ENCODE measurements around the gene FMO2. TPM values are rescaled to one million over a fixed set of nuclear protein-coding genes. Genes with fewer than 3 reads are reported as not detected.

The FMO2 gene, protein sequence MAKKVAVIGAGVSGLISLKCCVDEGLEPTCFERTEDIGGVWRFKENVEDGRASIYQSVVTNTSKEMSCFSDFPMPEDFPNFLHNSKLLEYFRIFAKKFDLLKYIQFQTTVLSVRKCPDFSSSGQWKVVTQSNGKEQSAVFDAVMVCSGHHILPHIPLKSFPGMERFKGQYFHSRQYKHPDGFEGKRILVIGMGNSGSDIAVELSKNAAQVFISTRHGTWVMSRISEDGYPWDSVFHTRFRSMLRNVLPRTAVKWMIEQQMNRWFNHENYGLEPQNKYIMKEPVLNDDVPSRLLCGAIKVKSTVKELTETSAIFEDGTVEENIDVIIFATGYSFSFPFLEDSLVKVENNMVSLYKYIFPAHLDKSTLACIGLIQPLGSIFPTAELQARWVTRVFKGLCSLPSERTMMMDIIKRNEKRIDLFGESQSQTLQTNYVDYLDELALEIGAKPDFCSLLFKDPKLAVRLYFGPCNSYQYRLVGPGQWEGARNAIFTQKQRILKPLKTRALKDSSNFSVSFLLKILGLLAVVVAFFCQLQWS
- 0.03 TPM for polyA plus RNA-seq (2013, experiment 1 of 2)
- 0.04 TPM for polyA plus RNA-seq (2013, experiment 2 of 2)

DNA sequence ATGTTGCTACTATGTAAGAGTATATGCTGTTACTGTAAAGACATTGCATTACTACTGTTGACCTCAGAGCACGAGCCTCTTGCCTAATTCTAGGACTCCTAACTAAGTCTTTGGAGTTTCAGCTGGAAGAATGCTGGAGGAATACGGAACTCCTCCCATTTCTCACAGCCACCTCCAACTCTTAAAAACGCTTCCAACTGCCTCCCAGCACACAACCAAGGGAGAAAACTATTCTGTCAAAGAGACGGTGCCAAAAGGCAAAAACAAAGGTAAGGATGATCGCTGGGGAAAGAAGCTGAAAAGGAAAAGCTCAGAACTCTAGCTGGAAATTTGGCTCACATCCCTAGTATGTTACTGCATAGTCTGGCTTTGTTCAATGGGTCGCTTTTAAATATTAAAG, at the start of gene FMO2:
TSS of gene FMO2 (plus strand) at position 210 of the 400 bp plus-strand sequence. CDS start 414 bp downstream, outside the sequence.
- H3K79me1 ChIP-seq (replicated peaks; ENCODE audit: low read length, poor library complexity, severe bottlenecking), result no peaks in the 10 kb centered on the region
- no peaks in the 10 kb centered on the region for H3K9me3 ChIP-seq (ENCODE audit: control insufficient read depth, low read length)
- peak within 1 kb of the TSS in 1 of 2 experiments; percentile 65 for H3K4me3 ChIP-seq (ENCODE audit: insufficient read depth in 1 of 2, low read depth in 1 of 2, low read length in 2 of 2)
- no peak for DNase-seq
- no peak within 1 kb of the TSS for H3K14ac ChIP-seq (ENCODE audit: low read length in 2 of 2)
- H2AK5ac ChIP-seq (ENCODE audit: low read length, severe bottlenecking), result no peak within 1 kb of the TSS
- no peak within 1 kb of the TSS for H3K27ac ChIP-seq (ENCODE audit: low read length, poor library complexity, severe bottlenecking)
- H3K9ac ChIP-seq (ENCODE audit: low read length), result no peak within 1 kb of the TSS
- no peak within 1 kb of the TSS for H3K18ac ChIP-seq (ENCODE audit: low read depth in 1 of 2, low read length in 2 of 2)
- no peak within 1 kb of the TSS for H2BK15ac ChIP-seq (ENCODE audit: low read depth, poor library complexity, severe bottlenecking)
- H3K4ac ChIP-seq (ENCODE audit: low read depth in 1 of 2, low read length in 2 of 2), result no peak within 1 kb of the TSS
- no peak within 1 kb of the TSS for H2BK12ac ChIP-seq (ENCODE audit: low read length in 2 of 2)
- H2BK5ac ChIP-seq (ENCODE audit: low read depth, low read length, poor library complexity, severe bottlenecking), result no peak within 1 kb of the TSS
- H3K23ac ChIP-seq (ENCODE audit: low read length in 2 of 2), result no peak within 1 kb of the TSS
- H4K8ac ChIP-seq (ENCODE audit: low read length), result no peak within 1 kb of the TSS
- no peak within 1 kb of the TSS for H2AFZ ChIP-seq (ENCODE audit: low read depth, low read length)
- H3K27me3 ChIP-seq (ENCODE audit: control insufficient read depth in 1 of 2, insufficient read depth in 1 of 2, low read length in 2 of 2), result no peaks in the 10 kb centered on the region
- no peaks in the 10 kb centered on the region for H3K36me3 ChIP-seq (ENCODE audit: control insufficient read depth in 1 of 2, insufficient read depth in 2 of 2, low read depth in 1 of 2, low read length in 2 of 2)
- WGBS, result 88% methylated on average over 4 of the region's 6 CpGs
- H3K4me2 ChIP-seq (ENCODE audit: low read length, poor library complexity, severe bottlenecking), result no peak within 1 kb of the TSS
- H4K91ac ChIP-seq (ENCODE audit: low read length), result no peak within 1 kb of the TSS
- no peaks in the 10 kb centered on the region for H3K4me1 ChIP-seq (ENCODE audit: control insufficient read depth, insufficient read depth, low read depth, low read length)
- no peak within 1 kb of the TSS for H2BK120ac ChIP-seq (ENCODE audit: low read depth, low read length)

DNA sequence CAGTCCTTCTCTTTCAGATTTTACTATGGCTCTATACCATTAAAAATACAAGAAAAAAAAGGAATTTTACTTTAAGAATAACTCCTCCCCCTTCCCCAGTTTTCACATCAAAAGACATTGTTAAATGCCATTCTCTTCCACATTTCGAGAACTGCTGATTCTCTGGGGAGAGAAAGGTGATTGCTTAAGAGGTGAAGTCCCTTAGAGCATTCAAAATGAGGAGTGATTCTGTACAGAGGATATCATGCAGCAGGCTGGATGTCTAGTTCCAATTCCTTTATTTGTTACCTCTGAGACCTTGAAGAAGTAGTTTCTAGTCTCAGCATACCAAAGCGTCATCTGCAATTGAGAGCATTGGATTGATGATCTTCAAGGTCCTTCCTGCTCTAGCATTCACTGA, 47.5 kb upstream of the FMO2 start:
- H2BK12ac ChIP-seq (ENCODE audit: low read length in 2 of 2), result no peak overlapping the region
- 80% methylated on average over 1 of the region's 2 CpGs for WGBS
- no peak overlapping the region for H3K4ac ChIP-seq (ENCODE audit: low read depth in 1 of 2, low read length in 2 of 2)
- no peak overlapping the region for H2BK5ac ChIP-seq (ENCODE audit: low read depth, low read length, poor library complexity, severe bottlenecking)
- DNase-seq, result no peak
- H4K91ac ChIP-seq (ENCODE audit: low read length), result no peak overlapping the region
- H3K9me3 ChIP-seq (ENCODE audit: control insufficient read depth, low read length), result no peaks in the 10 kb centered on the region
- no peaks in the 10 kb centered on the region for H3K36me3 ChIP-seq (ENCODE audit: control insufficient read depth in 1 of 2, insufficient read depth in 2 of 2, low read depth in 1 of 2, low read length in 2 of 2)
- no peaks in the 10 kb centered on the region for H3K79me1 ChIP-seq (replicated peaks; ENCODE audit: low read length, poor library complexity, severe bottlenecking)
- H3K4me2 ChIP-seq (ENCODE audit: low read length, poor library complexity, severe bottlenecking), result no peak overlapping the region
- H2AK5ac ChIP-seq (ENCODE audit: low read length, severe bottlenecking), result no peak overlapping the region
- no peak overlapping the region for H3K27ac ChIP-seq (ENCODE audit: low read length, poor library complexity, severe bottlenecking)
- no peak overlapping the region for H3K23ac ChIP-seq (ENCODE audit: low read length in 2 of 2)
- no peak overlapping the region for H3K14ac ChIP-seq (ENCODE audit: low read length in 2 of 2)
- H2BK15ac ChIP-seq (ENCODE audit: low read depth, poor library complexity, severe bottlenecking), result no peak overlapping the region
- no peak overlapping the region for H3K4me3 ChIP-seq (ENCODE audit: insufficient read depth in 1 of 2, low read depth in 1 of 2, low read length in 2 of 2)
- no peak overlapping the region for H2BK120ac ChIP-seq (ENCODE audit: low read depth, low read length)
- no peak overlapping the region for H3K9ac ChIP-seq (ENCODE audit: low read length)
- no peak overlapping the region for H3K18ac ChIP-seq (ENCODE audit: low read depth in 1 of 2, low read length in 2 of 2)
- H4K8ac ChIP-seq (ENCODE audit: low read length), result no peak overlapping the region
- H3K27me3 ChIP-seq (ENCODE audit: control insufficient read depth in 1 of 2, insufficient read depth in 1 of 2, low read length in 2 of 2), result no peaks in the 10 kb centered on the region
- no peak overlapping the region for H2AFZ ChIP-seq (ENCODE audit: low read depth, low read length)
- no peaks in the 10 kb centered on the region for H3K4me1 ChIP-seq (ENCODE audit: control insufficient read depth, insufficient read depth, low read depth, low read length)

DNA sequence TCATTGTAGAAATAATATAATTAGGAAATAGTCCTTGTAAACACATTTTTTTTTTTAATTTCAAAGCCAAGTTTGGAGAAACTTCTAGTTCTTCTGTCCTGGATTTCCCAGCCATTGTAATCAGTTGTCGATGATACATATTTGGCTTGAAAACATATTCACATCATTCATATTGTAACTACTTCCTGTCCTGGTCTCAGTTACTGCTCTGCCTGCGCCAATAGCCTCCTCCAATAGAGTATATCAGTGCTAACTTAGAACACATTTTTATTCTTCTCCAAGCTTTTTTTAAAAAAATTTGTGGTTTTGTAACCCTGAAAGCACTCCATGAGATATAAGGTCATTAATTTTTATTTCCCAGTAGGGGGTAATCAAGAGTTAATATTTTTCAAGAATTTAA, 46.1 kb upstream of the FMO2 start:
- Histone ChIP-seq H3K9ac (ENCODE audit: low read length) (no peak overlapping the region), H3K14ac (ENCODE audit: low read length in 2 of 2) (no peak overlapping the region), H3K27me3 (ENCODE audit: control insufficient read depth in 1 of 2, insufficient read depth in 1 of 2, low read length in 2 of 2) (no peaks in the 10 kb centered on the region), H2BK120ac (ENCODE audit: low read depth, low read length) (no peak overlapping the region), H3K4me2 (ENCODE audit: low read length, poor library complexity, severe bottlenecking) (no peak overlapping the region), H4K91ac (ENCODE audit: low read length) (no peak overlapping the region), H3K36me3 (ENCODE audit: control insufficient read depth in 1 of 2, insufficient read depth in 2 of 2, low read depth in 1 of 2, low read length in 2 of 2) (no peaks in the 10 kb centered on the region), H2BK5ac (ENCODE audit: low read depth, low read length, poor library complexity, severe bottlenecking) (no peak overlapping the region), H3K4ac (ENCODE audit: low read depth in 1 of 2, low read length in 2 of 2) (no peak overlapping the region), H3K4me3 (ENCODE audit: insufficient read depth in 1 of 2, low read depth in 1 of 2, low read length in 2 of 2) (no peak overlapping the region), H2AK5ac (ENCODE audit: low read length, severe bottlenecking) (no peak overlapping the region), H2BK12ac (ENCODE audit: low read length in 2 of 2) (no peak overlapping the region), H3K4me1 (ENCODE audit: control insufficient read depth, insufficient read depth, low read depth, low read length) (no peaks in the 10 kb centered on the region), H3K27ac (ENCODE audit: low read length, poor library complexity, severe bottlenecking) (no peak overlapping the region), H3K79me1 (replicated peaks; ENCODE audit: low read length, poor library complexity, severe bottlenecking) (no peaks in the 10 kb centered on the region), H3K23ac (ENCODE audit: low read length in 2 of 2) (no peak overlapping the region), H2AFZ (ENCODE audit: low read depth, low read length) (no peak overlapping the region), H2BK15ac (ENCODE audit: low read depth, poor library complexity, severe bottlenecking) (no peak overlapping the region), H4K8ac (ENCODE audit: low read length) (no peak overlapping the region), H3K9me3 (ENCODE audit: control insufficient read depth, low read length) (no peaks in the 10 kb centered on the region), H3K18ac (ENCODE audit: low read depth in 1 of 2, low read length in 2 of 2) (no peak overlapping the region)
- DNase-seq, result no peak
- 100% methylated on average over 1 of the region's 2 CpGs for WGBS

DNA sequence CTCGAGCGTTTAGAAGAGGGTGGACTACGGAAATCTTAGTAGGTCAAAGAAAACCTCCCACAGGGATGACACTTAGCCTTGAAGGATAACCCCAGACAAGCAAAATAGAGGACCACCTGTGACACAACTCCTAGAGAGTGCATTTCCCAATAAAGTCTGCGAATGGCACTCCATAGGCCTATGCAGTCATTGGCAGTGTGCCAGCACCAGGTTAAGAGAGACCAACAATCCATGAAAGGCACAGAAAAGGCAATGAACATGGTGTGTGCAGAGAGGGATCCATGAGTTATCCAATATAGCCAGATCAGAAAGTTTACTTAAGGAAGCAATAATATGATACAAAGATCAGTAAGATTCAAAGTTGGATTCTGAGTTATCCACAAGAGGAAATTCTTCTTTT, 45.2 kb upstream of the FMO2 start:
- H3K27me3 ChIP-seq (ENCODE audit: control insufficient read depth in 1 of 2, insufficient read depth in 1 of 2, low read length in 2 of 2), result no peaks in the 10 kb centered on the region
- H3K14ac ChIP-seq (ENCODE audit: low read length in 2 of 2), result no peak overlapping the region
- H3K4me3 ChIP-seq (ENCODE audit: insufficient read depth in 1 of 2, low read depth in 1 of 2, low read length in 2 of 2), result no peak overlapping the region
- H3K4ac ChIP-seq (ENCODE audit: low read depth in 1 of 2, low read length in 2 of 2), result no peak overlapping the region
- H2BK5ac ChIP-seq (ENCODE audit: low read depth, low read length, poor library complexity, severe bottlenecking), result no peak overlapping the region
- H3K4me1 ChIP-seq (ENCODE audit: control insufficient read depth, insufficient read depth, low read depth, low read length), result no peaks in the 10 kb centered on the region
- WGBS, result 97% methylated on average over 4 of the region's 4 CpGs
- H3K4me2 ChIP-seq (ENCODE audit: low read length, poor library complexity, severe bottlenecking), result no peak overlapping the region
- H4K8ac ChIP-seq (ENCODE audit: low read length), result no peak overlapping the region
- no peak overlapping the region for H2BK12ac ChIP-seq (ENCODE audit: low read length in 2 of 2)
- no peak overlapping the region for H2AFZ ChIP-seq (ENCODE audit: low read depth, low read length)
- no peak overlapping the region for H3K23ac ChIP-seq (ENCODE audit: low read length in 2 of 2)
- H3K9me3 ChIP-seq (ENCODE audit: control insufficient read depth, low read length), result no peaks in the 10 kb centered on the region
- no peak overlapping the region for H3K18ac ChIP-seq (ENCODE audit: low read depth in 1 of 2, low read length in 2 of 2)
- no peak overlapping the region for H2BK120ac ChIP-seq (ENCODE audit: low read depth, low read length)
- H3K36me3 ChIP-seq (ENCODE audit: control insufficient read depth in 1 of 2, insufficient read depth in 2 of 2, low read depth in 1 of 2, low read length in 2 of 2), result no peaks in the 10 kb centered on the region
- no peak overlapping the region for H2BK15ac ChIP-seq (ENCODE audit: low read depth, poor library complexity, severe bottlenecking)
- no peak overlapping the region for H2AK5ac ChIP-seq (ENCODE audit: low read length, severe bottlenecking)
- no peaks in the 10 kb centered on the region for H3K79me1 ChIP-seq (replicated peaks; ENCODE audit: low read length, poor library complexity, severe bottlenecking)
- H3K9ac ChIP-seq (ENCODE audit: low read length), result no peak overlapping the region
- DNase-seq, result no peak
- no peak overlapping the region for H3K27ac ChIP-seq (ENCODE audit: low read length, poor library complexity, severe bottlenecking)
- no peak overlapping the region for H4K91ac ChIP-seq (ENCODE audit: low read length)

Data from mesenchymal stem cell (in vitro differentiated cells and primary cell).